OCI-LY7 (cell line): ENCODE results near the gene FRMD8.

Experiments used
- EZH2phosphoT487 ChIP-seq: fragments of 200-600 bp; sonication (generic); IDR thresholded peaks from 2 replicates; pipeline ENCODE4 v1.6.1; 2018; ENCODE audit warnings: low read depth, borderline replicate concordance, mild to moderate bottlenecking, mixed run types, antibody characterized with exemption, low read length, moderate library complexity, mixed read lengths
- TF ChIP-seq, protein P1 (sequence below): fragments of 200-600 bp; sonication (generic); conservative IDR thresholded peaks from 2 replicates; pipeline ENCODE4 v1.5.1; 2014; ENCODE audit warnings: mild to moderate bottlenecking, antibody characterized with exemption, low read length, moderate library complexity, mixed read lengths

DNA sequence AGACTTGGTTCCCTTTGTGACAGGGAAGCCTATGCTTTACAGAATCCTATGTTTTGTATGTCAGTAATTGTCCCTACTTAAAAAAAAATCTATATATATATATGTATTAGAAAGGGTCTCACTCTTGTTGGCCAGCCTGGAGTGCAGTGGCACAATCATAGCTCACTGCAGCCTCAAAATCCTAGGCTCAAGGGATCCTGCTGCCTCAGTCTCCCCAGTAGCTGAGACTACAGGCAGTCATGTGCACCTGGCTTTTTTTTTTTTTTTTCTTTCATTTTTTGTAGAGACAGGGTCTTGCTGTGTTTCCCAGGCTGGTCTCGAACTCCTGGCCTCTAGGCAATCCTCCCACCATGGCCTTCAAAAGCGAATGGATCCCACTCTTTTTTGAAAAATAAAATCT is 34.1 kb downstream of the FRMD8 start:
- TF ChIP-seq, protein P1, sequence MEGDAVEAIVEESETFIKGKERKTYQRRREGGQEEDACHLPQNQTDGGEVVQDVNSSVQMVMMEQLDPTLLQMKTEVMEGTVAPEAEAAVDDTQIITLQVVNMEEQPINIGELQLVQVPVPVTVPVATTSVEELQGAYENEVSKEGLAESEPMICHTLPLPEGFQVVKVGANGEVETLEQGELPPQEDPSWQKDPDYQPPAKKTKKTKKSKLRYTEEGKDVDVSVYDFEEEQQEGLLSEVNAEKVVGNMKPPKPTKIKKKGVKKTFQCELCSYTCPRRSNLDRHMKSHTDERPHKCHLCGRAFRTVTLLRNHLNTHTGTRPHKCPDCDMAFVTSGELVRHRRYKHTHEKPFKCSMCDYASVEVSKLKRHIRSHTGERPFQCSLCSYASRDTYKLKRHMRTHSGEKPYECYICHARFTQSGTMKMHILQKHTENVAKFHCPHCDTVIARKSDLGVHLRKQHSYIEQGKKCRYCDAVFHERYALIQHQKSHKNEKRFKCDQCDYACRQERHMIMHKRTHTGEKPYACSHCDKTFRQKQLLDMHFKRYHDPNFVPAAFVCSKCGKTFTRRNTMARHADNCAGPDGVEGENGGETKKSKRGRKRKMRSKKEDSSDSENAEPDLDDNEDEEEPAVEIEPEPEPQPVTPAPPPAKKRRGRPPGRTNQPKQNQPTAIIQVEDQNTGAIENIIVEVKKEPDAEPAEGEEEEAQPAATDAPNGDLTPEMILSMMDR: no peak
- no peak for TF ChIP-seq EZH2phosphoT487
